ENCODE data around the gene SPTSSB.

DNA sequence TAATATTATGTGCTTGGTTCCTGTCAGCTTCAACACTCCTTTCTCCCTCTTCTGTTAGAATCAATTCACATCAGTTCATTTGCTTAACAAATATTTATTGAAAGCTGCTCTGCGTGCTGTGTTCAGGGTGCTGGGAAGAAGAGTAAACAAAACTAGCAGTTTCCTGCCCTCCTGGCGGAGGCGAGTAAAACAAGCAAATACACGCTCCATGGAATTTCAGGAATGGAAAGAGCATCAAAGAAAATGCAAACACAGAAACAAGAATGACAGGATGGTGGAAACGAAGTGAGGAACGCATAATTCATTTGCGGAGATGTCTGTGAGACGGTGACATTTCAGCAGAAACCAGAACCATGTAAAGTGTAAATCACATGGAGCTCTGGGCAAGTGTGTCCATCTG lies 49.4 kb upstream of the SPTSSB start:
- no peak for TF ChIP-seq POLR2A (IDR thresholded peaks at IDR 0.05; ENCODE audit: low read length)
- TF ChIP-seq GATA1 (IDR thresholded peaks at IDR 0.05; ENCODE audit: low read depth, low read length): no peak
